ENCODE results near the gene APOF. TPM values are rescaled to one million over a fixed set of nuclear protein-coding genes. Genes with fewer than 3 reads are reported as not detected.
"Not testable (repeated sequence)": the region's sequence is repeated elsewhere in the genome, so short reads cannot be mapped to it uniquely, and the experiment has no call there.

APOF gene
- total RNA-seq, 1 experiment from 2014 or later: not detected

DNA sequence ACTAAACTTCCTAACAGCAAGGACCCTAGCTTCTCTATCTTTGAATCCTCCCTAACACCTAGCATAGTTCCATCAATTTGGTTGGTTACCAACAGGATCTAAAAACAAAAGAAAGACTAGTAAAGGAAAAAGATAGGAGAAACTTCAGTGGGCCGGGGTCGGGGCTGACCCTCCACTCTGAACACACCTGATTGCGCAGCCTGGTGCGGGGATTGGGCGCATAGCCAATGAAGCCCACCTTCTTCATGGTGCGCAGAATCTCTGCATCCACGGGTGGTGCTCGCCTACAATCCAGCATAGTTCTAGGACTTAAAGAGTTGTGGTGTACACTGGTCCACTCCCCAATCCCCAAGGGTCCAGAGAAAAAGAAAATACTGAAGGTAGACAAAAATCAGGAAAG, 36.5 kb downstream of the APOF start:
- H3K36me3 ChIP-seq (ENCODE audit: low read depth): peaks cover 11% of the 10 kb centered on the region; the same call in 1 of the 2 replicates
- H3K79me2 ChIP-seq (ENCODE audit: low read depth): no peaks in the 10 kb centered on the region
- H3K27ac ChIP-seq: no peak overlapping the region
- H4K20me1 ChIP-seq (ENCODE audit: insufficient read depth): no peaks in the 10 kb centered on the region
- DNase-seq: no peak
- BruUV-seq (replicated peaks): no TSS peak
- H2AFZ ChIP-seq: no peak overlapping the region
- TF ChIP-seq EZH2 (IDR thresholded peaks at IDR 0.05; ENCODE audit: low read depth): no peak
- TF ChIP-seq CTCF (conservative IDR thresholded peaks at IDR 0.05): no peak
- no peak overlapping the region for H3K4me3 ChIP-seq
- peaks cover 6% of the 10 kb centered on the region; the same call in 1 of the 2 replicates for H3F3A ChIP-seq (ENCODE audit: insufficient read depth, low read depth)
- H3K4me2 ChIP-seq: no peak overlapping the region
- CTCF ChIA-PET: no interaction called here
- H3K27me3 ChIP-seq (ENCODE audit: insufficient read depth, low read depth): no peaks in the 10 kb centered on the region
- POLR2A ChIA-PET (ENCODE audit: unreplicated experiment): interaction anchor here (0.6 kb wide), 1 partner anchor 79 kb away, joined by 6 read pairs; no protein-coding TSS in a partner anchor
- no peaks in the 10 kb centered on the region for H3K9me2 ChIP-seq (ENCODE audit: insufficient read depth)
- peaks cover 2% of the 10 kb centered on the region; the same call in 1 of the 2 replicates for H3K4me1 ChIP-seq (replicated peaks; ENCODE audit: insufficient read depth)
- no peaks in the 10 kb centered on the region for H3K9me3 ChIP-seq (ENCODE audit: insufficient read depth, low read depth)
- intact Hi-C loops (cut with micrococcal nuclease; ENCODE audit: unreplicated experiment): no loop called here

- H3K4me2 ChIP-seq: no peak overlapping the region
- H3K4me3 ChIP-seq: no peak overlapping the region
- ChIA-PET CTCF (no interaction called here), POLR2A (ENCODE audit: unreplicated experiment) (no interaction called here)
- peaks cover 11% of the 10 kb centered on the region; the same call in 1 of the 2 replicates for H3K36me3 ChIP-seq (ENCODE audit: low read depth)
- H3F3A ChIP-seq (ENCODE audit: insufficient read depth, low read depth): no peaks in the 10 kb centered on the region
- TF ChIP-seq CTCF (conservative IDR thresholded peaks at IDR 0.05): no peak
- TF ChIP-seq EZH2 (IDR thresholded peaks at IDR 0.05; ENCODE audit: low read depth): no peak
- H3K9me2 ChIP-seq (ENCODE audit: insufficient read depth): no peaks in the 10 kb centered on the region
- no peak for DNase-seq
- no peaks in the 10 kb centered on the region for H3K79me2 ChIP-seq (ENCODE audit: low read depth)
- no TSS peak for BruUV-seq (replicated peaks)
- H3K9me3 ChIP-seq (ENCODE audit: insufficient read depth, low read depth): no peaks in the 10 kb centered on the region
- H3K4me1 ChIP-seq (replicated peaks; ENCODE audit: insufficient read depth): no peaks in the 10 kb centered on the region
- no peaks in the 10 kb centered on the region for H4K20me1 ChIP-seq (ENCODE audit: insufficient read depth)
- no peak overlapping the region for H3K27ac ChIP-seq
- no peak overlapping the region for H2AFZ ChIP-seq
- intact Hi-C loops (cut with micrococcal nuclease; ENCODE audit: unreplicated experiment): no loop called here
- no peaks in the 10 kb centered on the region for H3K27me3 ChIP-seq (ENCODE audit: insufficient read depth, low read depth)
Observed at GRCh38 chr12:56324206-56324605, 38.5 kb downstream of the APOF start.

- H3K79me2 ChIP-seq (ENCODE audit: low read depth); H3K4me1 ChIP-seq (replicated peaks; ENCODE audit: insufficient read depth); H3K27me3 ChIP-seq (ENCODE audit: insufficient read depth, low read depth); H3K4me2 ChIP-seq; H3K27ac ChIP-seq; BruUV-seq (replicated peaks); H2AFZ ChIP-seq; DNase-seq; intact Hi-C loops (cut with micrococcal nuclease; ENCODE audit: unreplicated experiment); H3K4me3 ChIP-seq; CTCF ChIA-PET; POLR2A ChIA-PET (ENCODE audit: unreplicated experiment); H4K20me1 ChIP-seq (ENCODE audit: insufficient read depth); H3K9me3 ChIP-seq (ENCODE audit: insufficient read depth, low read depth); H3F3A ChIP-seq (ENCODE audit: insufficient read depth, low read depth); H3K9me2 ChIP-seq (ENCODE audit: insufficient read depth): not testable (repeated sequence)
- peaks cover 11% of the 10 kb centered on the region; the same call in 1 of the 2 replicates for H3K36me3 ChIP-seq (ENCODE audit: low read depth)
Observed at GRCh38 chr12:56321610-56322009, 41.0 kb downstream of the APOF start.

GRCh38 chr12:56321027-56321426, 41.6 kb downstream of the APOF start:
- Histone ChIP-seq H3K4me1 (replicated peaks; ENCODE audit: insufficient read depth) (peaks cover 7% of the 10 kb centered on the region; the same call in 1 of the 2 replicates), H3K36me3 (ENCODE audit: low read depth) (peaks cover 10% of the 10 kb centered on the region; the same call in 1 of the 2 replicates), H3K27me3 (ENCODE audit: insufficient read depth, low read depth) (no peaks in the 10 kb centered on the region), H3K4me3 (no peak overlapping the region), H3K79me2 (ENCODE audit: low read depth) (no peaks in the 10 kb centered on the region), H3K4me2 (no peak overlapping the region), H3F3A (ENCODE audit: insufficient read depth, low read depth) (peaks cover 8% of the 10 kb centered on the region), H4K20me1 (ENCODE audit: insufficient read depth) (no peaks in the 10 kb centered on the region), H2AFZ (no peak overlapping the region), H3K9me3 (ENCODE audit: insufficient read depth, low read depth) (no peaks in the 10 kb centered on the region), H3K9me2 (ENCODE audit: insufficient read depth) (no peaks in the 10 kb centered on the region), H3K27ac (no peak overlapping the region)
- POLR2A ChIA-PET (ENCODE audit: unreplicated experiment): interaction anchor here (0.6 to 0.7 kb wide), 3 partner anchors 27 to 347 kb away, joined by 4 to 8 read pairs (median 6); partner anchors contain the start of gene RAB5B
- intact Hi-C loops (cut with micrococcal nuclease; ENCODE audit: unreplicated experiment): no loop called here
- no peak for TF ChIP-seq EZH2 (IDR thresholded peaks at IDR 0.05; ENCODE audit: low read depth)
- no peak for TF ChIP-seq CTCF (conservative IDR thresholded peaks at IDR 0.05)
- CTCF ChIA-PET: interaction anchor here (0.6 kb wide), 1 partner anchor 55 kb away, joined by 3 read pairs; no protein-coding TSS in a partner anchor
- BruUV-seq (replicated peaks): no TSS peak
- no peak for DNase-seq
